Ecto neural progenitor cell (in vitro differentiated cells): ENCODE data around the gene EFNB2.

Source experiments
- DNase-seq: peaks from one replicate; pipeline ENCODE4 v3.0.0-alpha.2; 2018; ENCODE audit warnings: low spot score

The EFNB2 gene

DNA sequence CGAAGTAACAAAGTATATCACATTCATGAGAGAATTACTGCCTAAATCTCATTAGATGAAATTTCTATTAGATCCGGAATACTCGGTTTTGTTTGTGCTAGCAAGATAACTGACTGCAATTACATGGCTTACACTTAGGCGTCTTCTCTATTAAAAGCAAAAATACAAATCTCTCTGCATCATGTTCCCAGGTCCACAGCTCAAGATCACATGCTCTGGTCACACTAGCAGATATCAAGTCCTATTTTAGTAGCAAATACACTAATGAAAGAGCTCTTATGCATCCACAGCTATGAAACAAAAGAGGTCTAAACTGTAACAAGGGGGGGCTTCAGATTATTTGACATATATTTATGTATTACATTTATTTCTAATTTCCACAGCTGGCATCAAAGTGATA, 53.5 kb downstream of the EFNB2 start:
- no peak for DNase-seq

DNA sequence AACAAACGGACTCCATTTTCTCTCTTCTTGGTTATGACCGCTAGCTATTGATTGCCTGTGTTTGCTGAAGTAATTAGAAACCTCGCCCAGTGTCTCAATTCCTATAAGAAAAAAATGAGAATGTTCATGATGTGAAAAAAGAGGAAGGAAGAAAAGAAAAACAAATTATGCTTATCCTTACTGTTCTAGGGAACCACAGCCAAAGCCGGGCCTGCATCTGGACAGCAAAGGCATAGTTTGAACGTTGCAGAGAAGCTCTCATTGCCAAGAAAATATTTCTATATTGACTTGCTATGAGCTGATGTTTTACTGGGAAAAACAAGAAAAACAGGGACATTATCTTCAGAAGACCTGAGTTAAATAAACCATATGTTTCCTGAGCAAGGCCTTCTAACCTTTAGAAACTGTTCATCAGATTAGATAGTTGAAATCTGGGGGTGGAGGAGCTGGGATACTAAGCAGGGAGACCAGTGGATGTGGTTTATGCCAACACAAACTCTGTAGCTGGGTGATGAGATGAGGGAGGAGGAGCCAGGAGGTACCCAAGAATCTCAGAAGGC, 55.0 kb downstream of the EFNB2 start:
- no peak for DNase-seq

DNA sequence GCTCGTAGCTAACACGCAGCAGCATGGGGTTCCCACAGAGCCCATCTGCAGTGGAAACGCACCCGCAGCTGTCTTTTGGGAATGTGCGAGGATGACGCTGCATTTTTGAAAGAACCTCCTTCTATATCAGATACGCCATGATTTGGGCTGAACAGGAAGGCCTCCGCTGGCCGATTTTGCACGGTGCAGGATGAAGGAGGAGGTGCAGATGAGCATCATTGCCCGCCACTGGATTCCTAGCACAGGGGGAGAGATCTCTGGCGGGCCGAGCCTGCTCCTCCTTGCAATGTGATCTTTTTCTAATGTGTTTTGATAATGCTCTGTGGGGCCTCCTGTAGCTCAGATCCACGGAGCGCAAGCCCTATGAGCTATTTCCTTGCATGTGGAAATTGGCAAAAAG, 55.5 kb downstream of the EFNB2 start:
- DNase-seq, result no peak

DNA sequence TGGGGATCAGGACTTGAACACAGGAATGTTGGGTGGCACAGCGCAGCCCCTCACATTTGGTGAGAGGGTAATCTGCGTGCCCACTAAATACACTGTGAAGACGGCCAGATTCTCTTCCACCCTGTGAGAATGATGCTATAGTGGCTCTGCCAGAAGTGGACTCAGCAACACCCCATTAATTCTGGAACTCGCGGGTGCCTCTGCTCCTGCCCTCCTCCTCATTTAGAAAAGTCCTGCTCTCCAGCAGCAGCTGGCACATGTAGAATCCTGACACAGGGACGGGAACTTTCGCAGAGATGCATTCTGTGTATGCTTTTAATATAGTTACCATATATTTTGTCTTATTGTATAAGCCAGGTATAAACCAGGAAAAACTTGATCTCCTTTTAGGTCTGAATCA, 57.3 kb downstream of the EFNB2 start:
- DNase-seq, result no peak

DNA sequence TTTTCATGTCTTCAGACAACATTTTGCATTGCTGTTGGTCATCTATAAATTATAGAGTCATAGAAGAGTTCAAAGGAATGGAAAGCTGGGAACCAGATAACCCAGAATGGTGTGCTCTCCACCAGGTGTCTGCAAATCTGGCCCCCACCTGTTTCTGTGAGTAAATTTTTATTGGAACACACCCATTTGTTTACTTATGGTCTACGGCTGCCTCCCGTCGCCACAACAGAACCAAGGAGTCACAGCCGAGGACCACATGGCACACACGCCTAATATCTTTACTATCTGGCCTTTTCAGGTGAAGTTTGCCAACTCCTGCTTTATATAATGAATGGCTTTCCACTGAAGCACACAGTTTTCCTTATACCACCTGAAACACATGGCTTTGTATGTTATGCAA, 58.2 kb downstream of the EFNB2 start:
- DNase-seq, result no peak

DNA sequence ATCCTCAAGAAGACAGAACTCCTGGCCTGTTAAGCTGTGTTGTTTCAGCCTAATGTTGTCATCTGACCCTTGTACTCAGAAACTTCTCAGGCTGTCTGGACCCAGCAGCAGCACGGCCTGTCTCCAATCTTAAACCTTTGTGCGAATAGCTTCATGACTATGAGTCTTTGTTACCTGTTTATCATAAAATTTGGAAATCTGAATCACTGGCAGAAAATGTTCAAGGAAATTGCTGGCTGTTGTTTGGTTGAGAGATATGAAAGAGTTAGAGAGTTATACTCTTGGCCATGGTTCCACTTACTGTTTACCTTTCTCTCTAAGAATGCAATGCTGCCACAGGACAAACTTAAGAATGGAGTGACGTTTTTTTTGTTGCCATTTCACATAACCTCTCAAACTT, 59.6 kb downstream of the EFNB2 start:
- no peak for DNase-seq

DNA sequence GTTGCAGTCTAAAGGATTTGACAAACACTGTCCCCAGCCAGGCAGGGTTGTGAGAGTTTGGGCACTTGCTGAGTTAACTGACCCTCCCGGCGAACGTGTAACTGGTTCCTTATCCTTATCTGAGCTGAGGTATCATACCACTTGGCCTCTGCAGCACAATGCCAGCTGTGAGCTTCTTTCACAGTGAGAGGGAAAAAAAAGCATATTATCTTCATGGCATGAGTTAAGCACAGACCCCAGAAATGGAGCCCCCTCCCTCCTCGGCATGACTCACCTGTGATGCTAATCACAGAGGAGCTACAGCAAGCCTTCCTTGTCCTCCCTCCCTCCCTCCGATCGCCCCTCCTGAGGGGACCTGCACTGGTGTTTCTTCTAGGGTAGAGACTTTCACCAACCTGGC, 60.5 kb downstream of the EFNB2 start:
- DNase-seq, result no peak

DNA sequence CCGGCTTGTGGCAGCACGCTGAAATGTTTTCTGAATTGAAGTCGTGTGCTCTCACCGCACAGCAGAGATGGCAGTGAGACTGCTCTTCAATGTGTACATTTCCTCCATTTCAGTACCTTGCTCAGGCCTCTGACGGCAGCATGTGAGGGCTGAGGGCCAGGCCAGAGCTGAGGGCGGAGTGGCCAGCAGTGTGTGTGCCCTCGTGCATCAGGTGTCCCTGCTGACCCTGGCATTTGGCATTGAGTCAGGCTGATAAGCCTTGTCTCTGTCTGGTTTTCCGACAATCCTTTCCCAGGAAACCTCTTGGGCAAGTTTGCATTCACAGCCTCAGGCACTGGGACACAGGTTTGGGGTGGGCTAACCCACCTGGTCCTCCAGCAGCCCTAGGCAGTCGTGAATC, 62.3 kb downstream of the EFNB2 start:
- no peak for DNase-seq

DNA sequence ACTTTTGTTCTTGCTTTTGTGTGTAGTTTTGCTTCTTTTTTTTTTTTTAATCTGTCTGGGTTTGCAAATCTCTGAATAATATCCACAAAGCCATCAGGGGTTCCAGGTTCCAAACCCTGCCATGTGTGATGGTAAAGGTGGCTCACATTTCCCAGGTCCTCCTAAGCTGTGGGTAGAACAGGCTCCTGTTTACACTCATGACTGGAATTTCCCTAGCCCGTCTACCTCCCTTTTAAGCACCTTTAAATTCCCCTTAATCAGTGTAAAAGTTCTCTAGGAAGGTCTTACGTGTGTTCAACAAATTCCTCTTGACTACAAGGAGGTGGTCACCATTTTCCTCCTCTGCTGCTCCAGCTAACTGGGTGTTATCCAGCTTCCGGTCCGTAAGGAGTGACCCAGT, 62.8 kb downstream of the EFNB2 start:
- no peak for DNase-seq

DNA sequence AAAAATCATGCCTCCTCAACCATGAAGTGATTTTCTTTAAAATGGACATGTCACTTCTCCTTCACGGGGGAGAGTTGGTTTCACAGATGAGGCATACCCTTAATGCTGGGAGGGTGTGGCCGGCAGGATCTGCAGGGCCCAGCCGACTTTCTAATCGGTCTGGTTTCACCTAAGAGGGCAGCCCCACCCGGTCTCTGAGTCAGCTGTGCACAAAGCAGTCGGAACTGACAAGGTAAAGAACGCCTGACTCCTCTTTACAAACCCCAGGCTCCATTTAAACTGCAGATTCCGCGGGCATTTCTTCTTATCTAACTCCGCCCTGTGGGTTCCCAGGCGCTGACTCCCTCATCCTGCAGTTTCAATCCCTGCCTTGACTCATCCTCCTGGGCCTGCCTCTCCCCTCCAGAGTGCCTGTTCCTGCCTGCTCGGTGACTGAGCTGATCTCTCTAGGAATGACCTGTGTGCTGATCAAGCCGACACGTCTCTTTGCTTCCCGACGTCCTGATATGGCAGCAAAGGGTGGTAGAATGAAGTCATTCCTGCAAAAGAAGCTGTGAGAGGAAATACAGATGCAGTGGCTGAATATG, 63.4 kb downstream of the EFNB2 start:
- DNase-seq, result peak; percentile 69

DNA sequence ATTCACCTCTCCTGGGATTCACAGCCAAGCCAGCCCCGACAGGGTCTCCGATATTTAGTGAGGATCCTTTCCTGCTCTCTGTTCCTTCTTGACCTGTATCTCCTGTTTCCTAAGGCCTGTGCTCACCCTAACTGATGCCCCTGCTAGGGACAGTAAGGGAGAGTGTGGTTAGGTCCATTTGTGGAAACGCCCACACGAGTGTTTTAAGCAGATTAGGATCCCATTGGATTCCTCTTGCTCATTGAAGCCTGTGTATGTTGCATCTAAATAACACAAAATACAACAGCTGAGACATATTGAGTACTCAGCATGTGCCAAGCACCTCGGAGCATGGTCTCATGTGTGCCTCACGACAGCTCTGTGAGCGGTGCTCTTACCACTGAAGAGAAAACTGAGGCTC, 64.9 kb downstream of the EFNB2 start:
- DNase-seq, result no peak

DNA sequence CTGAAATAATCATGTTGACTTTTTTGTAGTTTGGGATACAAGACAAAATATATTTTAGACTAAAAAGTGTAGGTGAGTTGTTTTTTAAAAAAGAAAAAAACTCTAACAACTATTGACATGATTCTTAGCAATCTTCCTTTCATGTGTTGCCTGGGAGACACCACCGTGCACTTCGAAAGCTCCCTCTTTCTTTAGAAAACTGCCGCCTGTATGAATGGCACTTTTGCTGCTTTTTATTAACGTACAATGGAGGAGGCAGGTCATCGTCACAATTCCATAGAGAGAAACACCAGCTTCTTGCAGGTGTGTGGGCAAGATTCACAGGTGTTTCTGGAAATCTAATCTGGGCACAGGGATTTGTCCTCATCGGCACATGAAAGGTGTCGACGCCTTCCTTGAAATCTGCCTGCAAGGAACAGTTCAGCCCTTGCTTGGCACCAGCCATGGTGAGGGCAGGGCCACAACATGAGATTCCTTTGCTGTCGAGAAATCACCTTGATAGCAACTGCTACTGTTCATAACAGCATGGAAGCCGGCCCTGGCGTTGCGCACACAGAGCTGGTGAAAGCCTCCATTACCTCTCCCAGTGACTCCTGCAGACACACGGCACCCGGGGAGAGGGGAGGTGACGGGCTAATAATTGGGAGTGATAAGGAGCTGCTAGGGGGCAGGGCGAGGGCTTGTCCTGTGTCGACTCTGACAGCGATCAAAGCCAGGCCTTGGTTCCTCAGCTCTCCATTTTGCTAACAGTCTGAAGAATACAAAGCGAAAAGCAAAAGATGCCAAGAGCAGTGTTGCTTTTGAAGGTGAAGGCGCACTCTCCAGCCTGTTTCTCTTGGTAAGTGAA, 66.5 kb downstream of the EFNB2 start:
- DNase-seq, result no peak

DNA sequence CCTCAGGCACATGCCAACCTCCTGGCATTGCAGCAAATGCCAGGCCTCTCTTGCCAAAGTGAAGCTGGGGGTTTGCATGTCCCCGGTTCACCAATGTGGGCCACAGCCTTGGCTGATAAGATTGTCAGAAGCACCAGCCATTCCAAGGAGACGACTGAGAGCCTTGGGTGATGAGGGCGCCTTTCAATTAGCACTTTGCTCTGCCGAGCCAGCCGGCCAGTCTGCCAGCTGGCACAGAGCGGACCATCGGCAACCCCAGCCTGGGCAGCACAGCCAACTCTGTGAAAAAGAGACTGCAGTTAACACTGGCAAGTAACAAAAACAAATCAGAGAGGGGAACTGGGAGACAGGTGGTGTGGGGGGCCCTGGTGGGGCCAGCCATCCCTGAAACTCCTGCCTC, 67.3 kb downstream of the EFNB2 start:
- DNase-seq, result no peak

DNA sequence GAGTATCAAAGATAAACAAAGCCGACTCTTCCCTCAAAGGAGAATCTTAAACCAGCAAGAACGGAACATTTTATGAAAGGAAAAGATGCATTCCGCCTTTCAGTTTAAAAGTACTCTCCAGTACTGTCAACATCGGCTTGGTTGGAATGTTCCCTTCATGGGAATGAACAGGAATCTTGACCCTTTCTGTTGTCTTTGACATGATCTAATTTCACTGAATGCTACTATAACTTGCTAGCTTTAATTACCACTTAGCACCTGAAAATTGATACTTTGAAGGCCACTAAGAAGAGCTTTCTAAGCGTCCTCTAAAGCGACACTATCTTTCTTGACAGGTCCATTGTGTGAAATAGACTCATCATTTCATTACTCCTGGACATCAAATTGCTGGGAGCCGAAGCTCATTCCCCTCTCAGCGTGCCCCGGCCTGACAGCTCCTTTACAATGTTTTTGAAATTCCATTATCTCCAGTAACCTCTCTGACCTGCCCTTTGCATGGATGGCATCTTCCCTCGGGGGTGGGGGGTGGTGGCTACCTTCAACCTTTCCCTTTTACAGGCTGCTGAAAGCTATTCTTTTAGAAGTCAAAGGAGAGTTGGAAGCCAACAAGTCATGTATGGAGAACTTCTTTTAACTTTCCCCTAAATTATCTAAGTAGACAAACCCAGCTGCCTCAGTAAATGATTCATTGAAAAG, 67.9 kb downstream of the EFNB2 start:
- DNase-seq, result peak; percentile 61

DNA sequence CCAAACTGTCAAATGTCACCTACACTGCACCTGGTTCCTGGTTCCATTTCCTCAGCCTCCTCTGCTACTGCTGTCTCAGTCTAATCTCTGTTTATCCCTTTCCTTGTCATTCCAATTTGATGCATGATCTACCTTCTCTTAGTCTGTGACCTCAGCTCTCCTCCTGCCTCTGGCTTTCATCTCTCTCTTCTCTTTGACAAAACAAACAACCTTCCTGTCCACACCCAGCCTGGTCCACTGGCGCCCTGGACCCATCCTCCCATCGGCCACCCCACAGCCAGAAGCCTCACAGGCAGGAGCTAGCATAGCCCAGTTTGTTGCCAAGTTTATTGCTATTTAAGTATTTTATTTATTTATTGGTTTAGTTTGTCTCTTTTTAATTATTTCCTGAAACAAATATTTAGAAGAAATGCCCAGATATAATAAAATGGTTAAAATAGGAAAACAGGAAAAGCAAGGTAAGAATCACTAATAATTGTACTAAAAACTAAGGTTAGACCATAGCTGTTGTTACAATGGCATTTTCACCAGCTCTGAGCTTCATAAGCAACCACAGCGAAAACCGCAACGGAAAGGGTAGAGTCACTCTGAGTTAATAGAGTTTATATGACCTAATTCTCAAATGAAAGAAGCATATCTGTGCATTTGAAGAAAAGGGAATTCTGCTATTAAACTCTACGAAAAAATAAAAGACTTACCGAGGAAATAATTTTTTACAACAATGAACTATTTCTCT, 68.6 kb downstream of the EFNB2 start:
- no peak for DNase-seq

DNA sequence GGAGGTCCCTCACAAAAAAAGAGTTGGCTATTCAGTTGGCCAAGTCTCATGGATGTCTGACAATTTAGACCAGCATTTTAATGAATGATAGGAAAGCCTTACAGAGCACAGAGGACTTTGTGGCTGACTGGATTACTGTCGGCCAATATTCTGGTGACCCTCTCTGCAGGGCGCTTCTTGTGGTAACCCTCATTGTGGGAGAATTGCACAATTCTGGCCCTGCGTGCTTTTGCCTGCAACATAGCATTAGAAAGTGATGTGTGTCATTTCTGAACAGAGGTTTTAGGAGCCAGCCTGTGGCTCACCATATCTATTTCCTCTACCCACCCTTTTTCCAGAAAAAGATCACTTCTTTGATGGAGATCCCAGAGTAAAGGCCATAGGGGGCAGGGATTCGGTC, 71.4 kb downstream of the EFNB2 start:
- no peak for DNase-seq

DNA sequence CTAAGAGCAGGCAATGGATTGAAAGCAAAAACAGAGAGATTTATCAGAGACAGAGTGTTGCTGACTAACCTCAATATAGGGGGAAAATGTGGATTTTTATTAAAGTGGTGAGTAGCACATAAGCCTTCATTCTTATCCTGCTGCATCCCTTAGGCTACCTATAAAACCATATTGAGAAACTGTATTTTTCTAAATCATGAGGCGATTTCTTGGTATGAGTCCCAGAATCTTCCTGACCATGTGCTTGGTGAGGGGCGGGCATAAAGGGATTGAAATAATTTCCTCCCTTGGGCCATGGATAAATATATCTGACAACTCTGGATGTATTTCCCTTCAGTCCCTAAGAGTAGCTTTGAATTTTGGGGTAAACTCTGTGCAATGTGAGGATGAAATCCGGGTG, 72.8 kb downstream of the EFNB2 start:
- DNase-seq, result peak; percentile 5

DNA sequence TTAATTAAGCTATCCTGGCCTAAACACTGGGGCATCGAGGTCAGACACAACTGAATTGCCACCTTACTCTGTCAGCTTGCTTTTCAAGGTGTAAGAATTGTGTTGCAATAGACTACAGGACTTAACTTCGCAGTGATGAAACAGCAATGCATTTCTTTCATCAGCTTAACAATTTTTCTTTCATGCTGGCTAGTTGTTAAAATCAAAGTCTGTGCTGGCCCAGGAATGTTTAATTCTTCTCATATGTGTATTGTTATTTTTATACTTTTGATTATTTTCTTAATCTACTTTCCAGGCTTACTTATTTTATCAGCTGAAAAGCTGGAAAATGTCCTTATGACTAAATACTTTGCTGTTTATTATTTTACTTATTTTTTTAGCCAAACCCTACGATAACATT, 79.7 kb downstream of the EFNB2 start:
- DNase-seq, result peak; percentile 1

DNA sequence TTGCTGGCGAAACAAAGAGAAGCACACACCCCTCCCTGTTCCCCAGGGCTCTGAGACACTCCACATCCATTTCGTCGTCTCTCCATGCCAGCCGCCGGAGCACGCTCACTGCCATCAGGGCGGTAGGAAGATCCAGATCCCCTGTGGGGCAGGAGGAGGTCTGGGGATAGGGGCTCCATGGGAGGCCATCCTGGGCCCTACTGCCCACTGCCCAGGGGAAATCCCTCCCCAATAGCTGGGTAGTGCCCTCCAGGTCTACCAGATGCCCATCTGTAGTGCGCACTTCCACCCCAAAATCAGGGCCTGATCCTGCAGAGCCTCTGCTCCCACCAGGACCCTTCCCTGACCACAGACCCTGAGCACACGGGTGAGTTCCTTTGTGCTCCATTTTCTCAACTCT, 80.3 kb downstream of the EFNB2 start:
- no peak for DNase-seq

DNA sequence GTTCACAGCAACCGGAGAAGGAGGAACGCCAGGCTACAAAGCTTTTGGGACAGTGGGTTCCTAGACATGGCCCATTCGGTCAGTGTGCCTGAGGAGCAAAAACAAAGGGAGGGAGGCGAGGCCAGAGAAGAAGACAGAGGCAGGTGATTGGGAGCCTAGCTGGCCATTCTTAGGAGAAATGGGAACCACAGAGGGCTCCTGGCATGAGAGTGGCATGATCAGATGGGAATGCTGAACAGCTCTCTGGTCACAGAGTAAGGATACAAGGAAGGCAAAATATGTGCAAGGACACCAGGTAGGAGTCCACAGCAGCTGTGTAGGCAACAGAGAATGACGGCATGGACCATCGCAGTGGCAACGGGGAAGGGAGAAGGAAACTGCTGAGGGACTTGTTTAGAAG, 82.4 kb downstream of the EFNB2 start:
- DNase-seq, result peak; percentile 15

DNA sequence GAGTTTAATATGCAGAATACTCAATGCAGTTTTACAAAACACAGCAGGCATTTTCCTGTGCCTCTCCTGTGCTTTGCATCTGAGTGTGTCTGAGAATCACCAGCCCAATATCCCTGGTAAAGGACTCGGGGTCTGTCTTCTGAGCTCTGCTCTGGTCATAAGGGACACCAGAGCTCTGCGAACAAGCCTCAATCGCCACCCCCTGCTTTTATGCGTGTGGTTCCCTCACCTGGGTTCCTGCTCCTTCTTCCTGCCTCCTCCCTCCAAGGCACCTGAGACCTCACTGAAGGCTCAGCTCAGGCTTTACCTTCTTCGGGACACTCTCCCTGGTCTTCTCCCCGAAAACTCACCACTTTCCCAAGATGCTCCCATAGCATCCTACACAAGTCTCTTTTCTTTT, 84.5 kb downstream of the EFNB2 start:
- peak; percentile 6 for DNase-seq

DNA sequence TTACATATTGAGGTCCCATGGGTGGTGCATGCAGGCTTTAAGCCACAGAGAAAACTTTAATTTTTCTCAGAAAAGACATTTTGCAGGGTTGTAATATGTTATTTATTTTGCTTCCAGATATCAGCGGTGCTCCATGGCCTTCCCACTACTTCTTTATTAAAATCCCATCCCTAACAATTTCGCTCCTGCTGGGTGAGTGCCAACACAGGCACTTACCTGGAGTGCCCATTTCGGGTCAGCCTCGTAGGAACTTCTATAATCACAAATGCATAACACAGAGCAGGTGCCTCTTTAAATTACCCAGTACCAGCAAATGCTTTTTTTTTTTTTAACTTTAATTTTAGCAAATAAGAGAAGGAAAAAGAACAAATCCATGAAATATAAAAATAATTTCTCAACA, 86.4 kb downstream of the EFNB2 start:
- DNase-seq, result no peak
